Fibroblast of pulmonary artery (primary cell): ENCODE measurements around the gene ZNF771.

Source experiments
- DNase-seq: peaks from one replicate; pipeline ENCODE4 v3.0.0-alpha.2; 2010; ENCODE audit warnings: low read depth
- H3K4me3 ChIP-seq: replicated peaks from 2 replicates; pipeline ENCODE4 v1.5.1; 2011; ENCODE audit warnings: low read depth, mild to moderate bottlenecking, control low read depth, low read length, moderate library complexity
- CTCF ChIP-seq: IDR thresholded peaks from 2 replicates; pipeline ENCODE4 v1.5.1; 2011; ENCODE audit warnings: mild to moderate bottlenecking, control low read depth, low read length, inconsistent platforms; ENCODE audit errors: missing control alignments

ZNF771 gene

GRCh38 chr16:30380072-30380802, 27.2 kb upstream of the ZNF771 start:
- H3K4me3 ChIP-seq = no peak overlapping the region
- DNase-seq = no peak
- no peak for TF ChIP-seq CTCF

GRCh38 chr16:30380803-30381208, 26.6 kb upstream of the ZNF771 start:
- no peak for DNase-seq
- no peak overlapping the region for H3K4me3 ChIP-seq
- no peak for TF ChIP-seq CTCF

GRCh38 chr16:30381291-30382041, 25.9 kb upstream of the ZNF771 start:
- no peak for DNase-seq
- no peak overlapping the region for H3K4me3 ChIP-seq
- no peak for TF ChIP-seq CTCF

- no peak for TF ChIP-seq CTCF
- H3K4me3 ChIP-seq = no peak within 1 kb of the TSS
- DNase-seq = no peak
Observed at GRCh38 chr16:30382111-30382881, 25.1 kb upstream of the ZNF771 start, which contains the start of gene SEPTIN1. Gene SEPTIN1 (minus strand): TSS chr16:30382561. CDS start chr16:30382542, 19 bp downstream.

DNA sequence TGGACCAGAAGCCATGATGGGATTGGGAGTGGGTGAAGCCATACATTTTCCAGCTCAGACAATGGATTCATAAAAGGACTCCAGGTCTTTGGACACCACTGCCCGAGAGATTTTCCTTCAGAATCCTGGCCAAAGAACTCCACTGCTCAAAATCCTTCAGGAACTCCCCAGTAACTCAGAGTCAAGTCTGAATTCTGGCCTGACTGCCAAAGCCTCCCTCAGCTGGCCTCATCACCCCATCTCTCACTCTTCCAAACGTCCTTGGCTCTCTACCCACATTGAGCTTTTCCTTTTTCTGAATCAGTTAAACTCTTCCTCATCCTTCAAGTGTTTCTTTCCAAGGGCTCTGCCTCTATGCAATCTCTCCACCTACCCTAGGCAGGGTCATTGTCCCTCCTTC, 23.9 kb upstream of the ZNF771 start:
- TF ChIP-seq CTCF = no peak
- no peak for DNase-seq
- H3K4me3 ChIP-seq = no peak overlapping the region

GRCh38 chr16:30394592-30395154, 12.7 kb upstream of the ZNF771 start:
- H3K4me3 ChIP-seq = peak overlapping the region; percentile 75
- DNase-seq = peak; percentile 63
- no peak for TF ChIP-seq CTCF
